ENCODE results near the gene FAM124A.
A peak's percentile ranks its signal among the peaks of the same experiment; 100 is the strongest.

FAM124A gene

GRCh38 chr13:51222037-51222685 is at the start of gene FAM124A:
FAM124A (plus strand) TSS chr13:51222398; CDS start chr13:51222502, 104 bp downstream.
- H3K36me3 ChIP-seq (ENCODE audit: control insufficient read depth, insufficient read depth, low read length): peaks cover 25% of the 10 kb centered on the region
- H3K4me3 ChIP-seq (ENCODE audit: low read depth, low read length): peak within 1 kb of the TSS; percentile 92
- H3K9ac ChIP-seq (ENCODE audit: low read depth, low read length): peak within 1 kb of the TSS; percentile 64
- peak within 1 kb of the TSS; percentile 68 for H3K27ac ChIP-seq (ENCODE audit: low read depth, low read length)
- H3K9me3 ChIP-seq (ENCODE audit: control insufficient read depth, insufficient read depth, low read length): no peaks in the 10 kb centered on the region
- peaks cover 56% of the 10 kb centered on the region for H3K4me1 ChIP-seq (ENCODE audit: control insufficient read depth, insufficient read depth, low read length)
- peaks cover 7% of the 10 kb centered on the region; the same call in 1 of the 2 replicates for H3K27me3 ChIP-seq (ENCODE audit: control insufficient read depth, insufficient read depth, low read length)

- Histone ChIP-seq H3K27me3 (ENCODE audit: control insufficient read depth, insufficient read depth, low read length) (no peaks in the 10 kb centered on the region), H3K4me1 (ENCODE audit: control insufficient read depth, insufficient read depth, low read length) (peaks cover 30% of the 10 kb centered on the region), H3K9me3 (ENCODE audit: control insufficient read depth, insufficient read depth, low read length) (no peaks in the 10 kb centered on the region), H3K9ac (ENCODE audit: low read depth, low read length) (peak overlapping the region; percentile 15), H3K4me3 (ENCODE audit: low read depth, low read length) (peak overlapping the region; percentile 47), H3K27ac (ENCODE audit: low read depth, low read length) (peak overlapping the region; percentile 80), H3K36me3 (ENCODE audit: control insufficient read depth, insufficient read depth, low read length) (peaks cover 64% of the 10 kb centered on the region)
Measured at GRCh38 chr13:51175021-51175420, 47.2 kb upstream of the FAM124A start.

- H3K36me3 ChIP-seq (ENCODE audit: control insufficient read depth, insufficient read depth, low read length): peaks cover 70% of the 10 kb centered on the region
- no peaks in the 10 kb centered on the region for H3K27me3 ChIP-seq (ENCODE audit: control insufficient read depth, insufficient read depth, low read length)
- peaks cover 36% of the 10 kb centered on the region for H3K4me1 ChIP-seq (ENCODE audit: control insufficient read depth, insufficient read depth, low read length)
- peak overlapping the region; percentile 80 for H3K27ac ChIP-seq (ENCODE audit: low read depth, low read length)
- H3K9ac ChIP-seq (ENCODE audit: low read depth, low read length): peak overlapping the region; percentile 15
- H3K9me3 ChIP-seq (ENCODE audit: control insufficient read depth, insufficient read depth, low read length): no peaks in the 10 kb centered on the region
- H3K4me3 ChIP-seq (ENCODE audit: low read depth, low read length): peak overlapping the region; percentile 47
Measured at GRCh38 chr13:51175639-51176038, 46.6 kb upstream of the FAM124A start.

DNA sequence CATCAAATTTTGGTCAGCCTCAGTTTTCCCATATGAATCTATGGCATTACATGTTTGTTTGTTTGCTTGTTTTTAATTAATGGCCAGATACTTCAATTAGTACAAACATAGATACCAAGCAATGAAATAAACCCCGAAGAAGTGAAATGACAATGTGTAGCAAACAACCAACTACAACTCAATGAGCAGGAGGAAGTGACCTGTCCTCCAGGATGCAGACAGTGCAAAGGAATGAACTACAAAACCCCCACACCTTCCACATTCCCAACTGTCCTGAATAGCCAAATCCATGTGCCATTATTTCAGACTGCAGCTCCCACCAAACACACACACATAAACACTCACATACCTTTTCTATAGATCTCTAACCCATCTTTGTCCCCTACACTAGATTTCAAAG is 45.0 kb upstream of the FAM124A start:
- H3K9me3 ChIP-seq (ENCODE audit: control insufficient read depth, insufficient read depth, low read length): no peaks in the 10 kb centered on the region
- peaks cover 70% of the 10 kb centered on the region for H3K36me3 ChIP-seq (ENCODE audit: control insufficient read depth, insufficient read depth, low read length)
- H3K27ac ChIP-seq (ENCODE audit: low read depth, low read length): peak overlapping the region; percentile 51
- H3K4me3 ChIP-seq (ENCODE audit: low read depth, low read length): no peak overlapping the region
- H3K4me1 ChIP-seq (ENCODE audit: control insufficient read depth, insufficient read depth, low read length): peaks cover 46% of the 10 kb centered on the region
- no peaks in the 10 kb centered on the region for H3K27me3 ChIP-seq (ENCODE audit: control insufficient read depth, insufficient read depth, low read length)
- no peak overlapping the region for H3K9ac ChIP-seq (ENCODE audit: low read depth, low read length)

DNA sequence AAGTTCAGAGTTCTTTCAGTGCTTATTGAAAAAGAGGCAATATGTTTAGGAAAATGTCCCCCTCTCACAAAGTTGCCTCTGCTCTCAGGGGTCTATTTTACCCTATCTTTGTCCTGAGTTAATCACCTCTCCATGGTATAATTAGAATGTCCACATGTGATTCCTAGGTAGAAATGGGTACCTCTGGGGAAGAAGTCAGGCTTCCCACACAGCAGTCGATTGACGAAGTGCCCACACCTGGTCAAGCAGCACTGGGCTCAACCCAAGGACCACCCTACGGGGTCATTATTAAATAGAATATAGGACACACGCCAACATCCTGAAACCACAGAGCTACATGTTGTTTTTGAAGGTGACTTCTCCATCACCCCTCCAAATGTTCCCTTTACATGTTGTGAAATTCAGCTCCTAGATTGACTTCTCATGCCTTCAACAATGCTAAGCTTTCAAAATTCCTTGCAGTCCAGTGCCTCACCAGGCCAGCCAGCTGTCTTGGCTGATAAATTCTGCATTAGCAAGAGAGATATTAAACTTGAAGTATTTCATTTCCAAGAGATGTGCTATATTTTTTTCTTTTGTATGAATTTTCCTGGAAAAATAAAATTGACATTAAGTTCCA is 43.6 kb upstream of the FAM124A start:
- Histone ChIP-seq H3K9me3 (ENCODE audit: control insufficient read depth, insufficient read depth, low read length) (no peaks in the 10 kb centered on the region), H3K27me3 (ENCODE audit: control insufficient read depth, insufficient read depth, low read length) (no peaks in the 10 kb centered on the region), H3K9ac (ENCODE audit: low read depth, low read length) (no peak overlapping the region), H3K36me3 (ENCODE audit: control insufficient read depth, insufficient read depth, low read length) (peaks cover 64% of the 10 kb centered on the region), H3K27ac (ENCODE audit: low read depth, low read length) (peak overlapping the region; percentile 8), H3K4me1 (ENCODE audit: control insufficient read depth, insufficient read depth, low read length) (peaks cover 46% of the 10 kb centered on the region), H3K4me3 (ENCODE audit: low read depth, low read length) (no peak overlapping the region)

- no peak overlapping the region for H3K9ac ChIP-seq (ENCODE audit: low read depth, low read length)
Measured at GRCh38 chr13:51179432-51179971, 42.7 kb upstream of the FAM124A start.

GRCh38 chr13:51180853-51181511 is 41.2 kb upstream of the FAM124A start:
- H3K27me3 ChIP-seq (ENCODE audit: control insufficient read depth, insufficient read depth, low read length): no peaks in the 10 kb centered on the region
- no peaks in the 10 kb centered on the region for H3K9me3 ChIP-seq (ENCODE audit: control insufficient read depth, insufficient read depth, low read length)
- H3K4me3 ChIP-seq (ENCODE audit: low read depth, low read length): no peak overlapping the region
- peak overlapping the region; percentile 52 for H3K27ac ChIP-seq (ENCODE audit: low read depth, low read length)
- H3K9ac ChIP-seq (ENCODE audit: low read depth, low read length): no peak overlapping the region
- peaks cover 34% of the 10 kb centered on the region for H3K4me1 ChIP-seq (ENCODE audit: control insufficient read depth, insufficient read depth, low read length)
- peaks cover 47% of the 10 kb centered on the region for H3K36me3 ChIP-seq (ENCODE audit: control insufficient read depth, insufficient read depth, low read length)

More at GRCh38 chr13:51179432-51179971, 42.7 kb upstream of the FAM124A start:
- H3K36me3 ChIP-seq (ENCODE audit: control insufficient read depth, insufficient read depth, low read length): peaks cover 59% of the 10 kb centered on the region
- no peaks in the 10 kb centered on the region for H3K9me3 ChIP-seq (ENCODE audit: control insufficient read depth, insufficient read depth, low read length)
- H3K4me3 ChIP-seq (ENCODE audit: low read depth, low read length): no peak overlapping the region
- H3K4me1 ChIP-seq (ENCODE audit: control insufficient read depth, insufficient read depth, low read length): peaks cover 46% of the 10 kb centered on the region
- no peaks in the 10 kb centered on the region for H3K27me3 ChIP-seq (ENCODE audit: control insufficient read depth, insufficient read depth, low read length)
- H3K27ac ChIP-seq (ENCODE audit: low read depth, low read length): peak overlapping the region; percentile 52

DNA sequence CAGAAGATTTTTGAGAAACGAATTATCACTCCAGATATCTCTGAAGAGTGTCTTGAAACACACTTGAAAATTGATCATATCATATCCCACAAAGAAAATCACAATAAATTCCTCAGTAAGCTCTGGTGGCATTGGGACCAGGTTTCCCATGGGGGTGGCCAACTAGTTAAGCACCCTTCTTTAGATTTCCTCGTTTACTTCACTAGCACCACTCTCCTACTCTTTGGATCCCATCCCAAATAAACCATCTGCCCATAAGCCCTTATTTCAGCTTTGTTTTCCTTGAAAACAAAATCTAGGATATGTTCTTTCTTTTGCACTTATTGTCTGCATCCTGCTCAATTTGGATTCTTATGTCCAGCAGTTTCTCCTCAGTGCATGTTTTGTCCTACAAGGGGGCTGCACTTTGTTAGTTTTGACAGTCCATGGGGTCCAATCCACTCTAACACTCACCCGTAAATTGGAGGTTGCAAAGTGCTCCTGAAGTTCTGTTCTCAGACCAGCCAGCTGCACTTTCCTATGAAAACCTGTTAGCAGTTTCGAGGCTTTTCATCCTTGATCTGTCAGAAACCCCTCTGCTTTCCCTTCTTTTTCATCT is 40.3 kb upstream of the FAM124A start:
- no peak overlapping the region for H3K4me3 ChIP-seq (ENCODE audit: low read depth, low read length)
- no peaks in the 10 kb centered on the region for H3K9me3 ChIP-seq (ENCODE audit: control insufficient read depth, insufficient read depth, low read length)
- peak overlapping the region; percentile 4 for H3K27ac ChIP-seq (ENCODE audit: low read depth, low read length)
- no peak overlapping the region for H3K9ac ChIP-seq (ENCODE audit: low read depth, low read length)
- peaks cover 40% of the 10 kb centered on the region for H3K36me3 ChIP-seq (ENCODE audit: control insufficient read depth, insufficient read depth, low read length)
- H3K4me1 ChIP-seq (ENCODE audit: control insufficient read depth, insufficient read depth, low read length): peaks cover 32% of the 10 kb centered on the region
- H3K27me3 ChIP-seq (ENCODE audit: control insufficient read depth, insufficient read depth, low read length): no peaks in the 10 kb centered on the region

- H3K4me3 ChIP-seq (ENCODE audit: low read depth, low read length): no peak overlapping the region
- no peak overlapping the region for H3K27ac ChIP-seq (ENCODE audit: low read depth, low read length)
- H3K36me3 ChIP-seq (ENCODE audit: control insufficient read depth, insufficient read depth, low read length): peaks cover 10% of the 10 kb centered on the region
- H3K4me1 ChIP-seq (ENCODE audit: control insufficient read depth, insufficient read depth, low read length): no peaks in the 10 kb centered on the region
- peaks cover 8% of the 10 kb centered on the region for H3K27me3 ChIP-seq (ENCODE audit: control insufficient read depth, insufficient read depth, low read length)
- no peak overlapping the region for H3K9ac ChIP-seq (ENCODE audit: low read depth, low read length)
- H3K9me3 ChIP-seq (ENCODE audit: control insufficient read depth, insufficient read depth, low read length): no peaks in the 10 kb centered on the region
Measured at GRCh38 chr13:51191743-51192142, 30.5 kb upstream of the FAM124A start.

- Histone ChIP-seq H3K9ac (ENCODE audit: low read depth, low read length) (no peak overlapping the region), H3K27ac (ENCODE audit: low read depth, low read length) (no peak overlapping the region), H3K9me3 (ENCODE audit: control insufficient read depth, insufficient read depth, low read length) (no peaks in the 10 kb centered on the region), H3K27me3 (ENCODE audit: control insufficient read depth, insufficient read depth, low read length) (peaks cover 8% of the 10 kb centered on the region), H3K36me3 (ENCODE audit: control insufficient read depth, insufficient read depth, low read length) (peaks cover 4% of the 10 kb centered on the region; the same call in 1 of the 2 replicates), H3K4me3 (ENCODE audit: low read depth, low read length) (no peak overlapping the region), H3K4me1 (ENCODE audit: control insufficient read depth, insufficient read depth, low read length) (no peaks in the 10 kb centered on the region)
Measured at GRCh38 chr13:51192348-51192747, 29.9 kb upstream of the FAM124A start.

Data from HUES48 (cell line).